NCI-H187 treated with DMSO at 0.1 percent for 48 hours (cell line): ENCODE data around the gene ANKRD65.
"Not testable (repeated sequence)": the region's sequence is repeated elsewhere in the genome, so short reads cannot be mapped to it uniquely, and the experiment has no call there.

Experiments
- DNase-seq: peaks from one replicate; lab custom pipeline; 2025; lab: John Stamatoyannopoulos, UW

Gene ANKRD65

DNA sequence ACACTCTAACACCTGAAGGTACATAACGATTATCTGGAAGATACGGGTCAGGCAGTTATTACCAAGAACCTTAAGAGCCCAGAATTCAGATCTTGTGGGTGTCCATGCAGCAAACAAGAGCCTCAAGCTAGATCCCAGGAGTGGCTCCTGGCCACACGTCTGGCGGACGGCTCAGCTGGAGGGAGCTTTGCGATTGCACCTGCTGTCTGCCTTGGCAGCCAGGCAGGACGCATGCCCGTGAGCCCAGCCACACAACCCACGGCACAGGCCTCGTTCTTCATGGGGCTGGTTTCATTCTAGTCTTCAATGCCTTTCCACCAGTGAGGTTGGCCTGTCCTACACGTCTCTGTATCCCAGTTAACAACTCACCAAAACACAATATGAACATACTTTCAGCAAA, 27.6 kb downstream of the ANKRD65 start:
- DNase-seq, result no peak

DNA sequence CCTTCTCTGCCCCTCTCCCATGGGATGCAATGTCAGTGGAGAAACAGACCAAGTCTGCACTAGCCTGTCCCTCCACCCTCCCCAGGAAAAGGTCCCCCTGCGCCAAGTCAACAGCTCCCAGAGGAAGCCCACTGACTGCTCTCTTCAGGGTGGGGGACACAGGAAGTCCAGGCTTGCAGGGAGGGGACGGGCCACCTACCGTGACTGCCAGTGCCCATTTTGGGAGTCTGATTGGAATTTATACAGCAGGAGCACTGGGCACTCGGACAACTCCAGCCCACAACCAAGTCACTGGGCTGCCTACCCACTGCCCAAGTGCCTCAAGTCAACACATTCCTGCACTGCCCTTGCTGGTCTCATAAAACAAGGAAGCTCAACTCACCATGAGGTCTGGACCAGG, 28.1 kb downstream of the ANKRD65 start:
- no peak for DNase-seq

DNA sequence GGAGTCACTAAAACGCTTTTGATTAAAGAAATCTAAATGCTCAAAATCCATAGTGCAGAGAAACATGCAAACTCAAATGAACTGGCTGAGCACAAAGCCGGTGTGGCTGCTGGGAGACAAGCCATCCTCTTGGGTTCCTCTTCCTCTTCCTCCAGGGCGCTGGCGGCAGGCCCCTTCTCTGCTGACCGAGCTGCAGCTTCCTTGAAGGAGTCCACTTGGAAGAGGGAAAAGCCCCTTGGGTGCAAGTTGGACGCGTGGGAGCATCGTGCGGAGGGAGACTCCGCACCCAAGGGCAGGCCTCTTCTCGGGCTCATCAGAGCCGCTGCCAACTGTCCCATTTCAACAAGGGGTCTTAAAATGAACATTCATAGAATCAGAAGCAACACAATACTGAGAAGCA, 29.9 kb downstream of the ANKRD65 start:
- no peak for DNase-seq

DNA sequence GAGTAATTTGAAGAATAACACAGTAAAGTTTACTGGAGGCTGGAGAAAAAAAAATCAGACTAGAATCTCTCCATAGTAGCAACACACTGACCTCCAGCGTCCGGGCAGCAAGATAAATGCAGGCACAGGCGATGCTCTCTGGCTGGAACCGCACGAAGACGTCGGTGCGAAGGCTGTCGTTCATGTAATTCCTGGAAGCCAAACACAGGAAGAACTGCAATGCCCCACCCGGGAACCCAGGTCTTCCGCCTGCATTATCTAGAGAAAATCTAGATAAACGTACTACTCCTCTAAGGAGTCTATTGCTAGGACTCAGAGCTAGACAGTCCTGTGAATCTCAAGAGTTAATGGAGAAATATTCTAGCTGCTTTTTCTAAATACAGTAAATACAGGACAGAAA, 30.4 kb downstream of the ANKRD65 start:
- no peak for DNase-seq

DNA sequence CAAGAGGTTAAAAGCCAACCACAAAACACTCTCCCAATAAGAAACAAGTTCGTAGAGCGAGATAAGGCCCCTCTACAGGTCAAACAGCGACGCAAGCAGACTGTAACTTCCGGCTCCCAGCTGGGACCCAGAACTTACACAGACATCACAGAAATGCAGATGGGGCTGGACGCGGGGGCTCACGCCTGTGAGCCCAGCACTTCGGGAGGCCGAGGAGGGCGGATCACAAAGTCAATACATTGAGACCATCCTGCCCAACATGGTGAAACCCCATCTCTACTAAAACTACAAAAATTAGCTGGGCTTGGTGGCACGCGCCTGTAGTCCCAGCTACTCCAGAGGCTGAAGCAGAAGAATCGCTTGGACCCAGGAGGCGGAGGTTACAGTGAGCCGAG, 33.0 kb downstream of the ANKRD65 start:
- DNase-seq, result no peak

DNA sequence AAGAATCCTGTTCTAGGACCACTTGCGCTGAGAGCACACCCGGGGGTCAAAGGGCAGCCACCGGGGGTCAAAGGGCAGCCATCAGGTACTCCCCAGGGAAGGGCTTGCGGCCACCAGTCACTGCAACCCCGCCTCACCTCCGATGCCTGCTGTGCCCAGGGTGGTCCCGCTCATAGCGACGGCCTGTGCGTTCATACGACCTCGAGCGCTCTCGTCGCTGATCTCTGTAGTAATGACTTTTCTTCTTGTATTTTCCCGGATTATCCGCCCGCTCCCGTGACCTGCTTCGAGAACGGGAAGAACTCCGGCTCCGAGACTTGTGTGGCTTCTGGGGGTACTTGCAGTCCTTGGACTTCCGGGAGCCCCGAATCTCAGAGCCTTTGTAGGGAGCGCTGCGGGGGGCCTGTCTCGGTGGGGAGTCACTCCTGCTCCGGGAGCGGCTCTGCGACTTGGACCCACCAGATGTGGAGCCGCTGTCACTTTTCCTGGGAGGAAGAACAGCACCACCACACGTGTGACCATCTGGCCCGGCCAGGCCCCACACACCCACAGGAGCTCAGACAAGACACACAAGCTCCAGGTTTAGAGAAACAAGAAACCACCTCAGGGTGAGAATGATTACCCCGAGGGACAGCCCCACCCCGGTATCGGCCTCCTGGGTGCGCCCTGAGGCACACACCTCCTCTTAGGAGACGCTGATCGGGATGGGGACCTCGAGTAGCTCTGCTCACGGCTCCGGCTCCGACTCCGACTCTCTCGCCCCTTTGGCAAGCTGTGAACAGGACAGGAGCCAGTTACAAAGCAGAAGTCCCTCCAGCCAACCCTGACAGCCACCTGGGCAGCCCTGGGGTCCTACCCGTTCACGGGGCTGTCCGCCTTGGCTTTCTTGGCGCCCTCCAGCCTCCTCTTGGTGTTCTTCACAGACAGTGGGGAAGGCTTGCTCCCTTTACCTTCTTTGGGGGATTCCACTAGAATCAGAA, 33.7 kb downstream of the ANKRD65 start:
- no peak for DNase-seq

DNA sequence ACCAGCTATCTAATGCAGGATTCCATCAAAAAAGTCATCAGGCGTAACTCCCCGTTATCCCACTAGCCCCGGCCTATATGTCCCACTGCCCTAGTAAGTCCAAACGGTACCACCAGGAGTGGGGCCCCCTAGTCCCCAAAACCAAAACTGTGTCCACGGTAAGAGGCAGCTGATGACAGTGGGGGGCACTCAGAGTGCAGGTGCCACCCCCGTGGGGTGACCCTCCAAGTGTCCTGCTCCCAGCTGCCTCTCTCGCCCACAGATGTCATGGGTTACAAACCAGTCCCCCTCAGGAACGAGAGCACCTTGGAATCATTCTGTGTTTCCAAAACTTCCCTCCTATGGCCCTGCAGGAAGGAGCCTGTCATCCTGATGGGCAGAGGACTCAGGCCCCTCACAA, 35.1 kb downstream of the ANKRD65 start:
- no peak for DNase-seq

DNA sequence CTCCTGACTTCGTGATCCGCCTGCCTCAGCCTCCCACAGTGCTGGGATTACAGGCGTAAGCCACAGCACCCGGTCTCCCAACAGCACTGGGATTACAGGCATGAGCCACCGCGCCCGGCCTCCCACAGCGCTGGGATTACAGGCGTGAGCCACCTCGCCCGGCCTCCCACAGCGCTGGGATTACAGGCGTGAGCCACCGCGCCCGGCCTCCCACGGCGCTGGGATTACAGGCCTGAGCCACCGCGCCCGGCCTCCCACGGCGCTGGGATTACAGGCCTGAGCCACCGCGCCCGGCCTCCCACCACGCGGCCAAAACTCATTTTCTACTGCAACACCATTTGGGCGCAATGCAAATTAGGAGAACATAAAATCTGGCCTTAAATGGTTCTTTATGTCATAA, 35.7 kb downstream of the ANKRD65 start:
- DNase-seq, result not testable (repeated sequence)

DNA sequence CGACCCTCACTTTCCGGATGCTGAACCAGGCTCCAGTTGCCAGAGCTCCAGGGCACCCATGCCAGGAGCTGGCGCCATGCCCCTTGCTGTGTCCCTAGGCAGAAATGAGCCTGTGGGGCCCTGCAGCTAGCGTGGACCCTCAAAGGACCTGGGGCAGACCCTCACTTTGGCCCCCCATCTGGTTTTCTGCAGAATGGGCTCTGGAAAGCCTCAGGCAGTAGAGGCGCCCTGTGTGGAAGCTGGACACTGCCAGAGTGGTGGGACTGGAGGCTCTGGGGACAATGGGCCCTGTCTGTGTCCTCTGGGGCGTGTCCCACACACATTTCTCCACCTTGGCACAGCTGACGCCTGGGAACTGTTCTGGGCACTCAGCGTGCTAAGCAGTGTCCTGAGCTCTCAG, 39.8 kb downstream of the ANKRD65 start:
- DNase-seq, result no peak

DNA sequence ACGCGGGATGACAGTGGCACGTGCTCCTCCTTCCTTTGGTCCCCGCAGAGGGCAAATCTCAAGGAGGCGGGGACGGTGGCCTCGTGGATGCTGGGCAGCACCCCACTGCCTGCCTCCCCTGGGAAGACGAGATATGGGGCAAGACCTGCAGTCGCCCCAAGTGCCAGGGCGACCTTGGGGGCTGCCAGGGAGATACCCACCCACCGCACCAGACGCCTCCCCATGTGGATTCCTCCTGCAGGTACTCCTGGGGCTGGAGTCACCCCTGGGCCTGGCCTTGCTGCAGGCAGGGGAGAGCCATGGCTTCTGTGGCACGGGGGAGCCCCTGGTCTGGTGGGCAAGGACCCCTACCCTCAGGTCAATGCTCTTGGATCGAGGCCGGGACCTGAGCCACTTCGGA, 40.2 kb downstream of the ANKRD65 start:
- no peak for DNase-seq

DNA sequence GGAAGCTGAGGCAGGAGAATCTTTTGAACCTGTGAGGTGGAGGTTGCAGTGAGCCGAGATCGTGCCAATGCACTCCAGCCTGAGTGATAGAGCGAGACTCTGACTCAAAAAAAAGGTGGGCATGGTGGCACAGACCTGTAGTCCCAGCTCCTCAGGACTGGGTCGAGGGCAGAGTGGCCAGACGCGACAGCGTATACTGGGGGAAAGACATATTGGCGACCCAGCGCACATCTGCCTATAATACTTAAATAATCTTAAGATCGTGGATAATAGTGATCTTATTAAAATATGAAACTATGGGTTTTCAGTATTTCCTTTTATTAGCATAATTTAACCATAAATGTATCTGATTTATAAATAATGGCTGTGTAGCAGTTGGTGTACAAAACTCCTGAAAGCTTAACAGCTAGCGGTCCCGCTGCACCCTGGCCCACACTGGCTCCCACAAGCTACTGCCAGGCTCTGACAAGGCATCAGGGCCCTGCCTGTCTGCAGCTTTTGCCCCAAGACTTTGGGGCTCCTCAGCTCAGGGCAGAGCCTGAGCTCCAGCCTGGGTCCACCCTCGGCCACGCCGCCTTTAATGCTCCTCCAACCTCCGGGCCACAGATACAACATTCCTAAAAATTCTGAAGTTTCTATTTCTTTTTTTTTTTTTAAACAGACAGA, 43.4 kb downstream of the ANKRD65 start:
- DNase-seq, result no peak

DNA sequence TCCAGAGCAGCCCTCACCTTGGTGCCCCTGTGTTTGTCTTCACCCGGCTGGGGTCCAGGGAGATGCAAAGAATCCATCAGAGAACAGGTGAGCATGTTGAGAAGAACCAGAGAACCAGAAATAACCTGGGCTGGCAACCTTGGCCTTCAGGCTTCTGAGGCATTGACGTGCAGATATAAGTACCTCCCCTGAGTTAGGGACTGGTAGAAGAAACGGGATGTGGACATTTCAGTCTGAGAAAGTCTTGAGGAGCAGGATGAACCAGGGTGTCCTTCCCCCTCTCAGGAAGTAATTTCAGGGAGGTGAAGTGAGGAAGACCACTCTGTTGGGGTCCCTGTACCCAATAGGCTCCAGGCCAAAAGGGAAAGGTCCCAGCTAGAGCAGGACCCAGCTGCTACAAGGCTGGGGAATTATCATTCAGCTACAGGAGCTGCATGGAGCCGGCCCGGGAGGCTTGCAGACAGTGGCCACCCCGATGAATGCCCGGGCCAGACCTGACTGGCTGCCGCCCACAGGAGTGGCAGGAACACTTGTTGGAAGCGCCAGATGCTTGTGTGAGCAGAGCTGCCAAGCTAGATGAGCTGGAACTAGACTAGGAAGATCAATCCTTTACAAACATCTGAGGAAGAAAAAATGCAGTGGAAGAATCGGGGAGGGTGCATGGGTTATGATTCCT, 44.4 kb downstream of the ANKRD65 start:
- DNase-seq, result no peak

DNA sequence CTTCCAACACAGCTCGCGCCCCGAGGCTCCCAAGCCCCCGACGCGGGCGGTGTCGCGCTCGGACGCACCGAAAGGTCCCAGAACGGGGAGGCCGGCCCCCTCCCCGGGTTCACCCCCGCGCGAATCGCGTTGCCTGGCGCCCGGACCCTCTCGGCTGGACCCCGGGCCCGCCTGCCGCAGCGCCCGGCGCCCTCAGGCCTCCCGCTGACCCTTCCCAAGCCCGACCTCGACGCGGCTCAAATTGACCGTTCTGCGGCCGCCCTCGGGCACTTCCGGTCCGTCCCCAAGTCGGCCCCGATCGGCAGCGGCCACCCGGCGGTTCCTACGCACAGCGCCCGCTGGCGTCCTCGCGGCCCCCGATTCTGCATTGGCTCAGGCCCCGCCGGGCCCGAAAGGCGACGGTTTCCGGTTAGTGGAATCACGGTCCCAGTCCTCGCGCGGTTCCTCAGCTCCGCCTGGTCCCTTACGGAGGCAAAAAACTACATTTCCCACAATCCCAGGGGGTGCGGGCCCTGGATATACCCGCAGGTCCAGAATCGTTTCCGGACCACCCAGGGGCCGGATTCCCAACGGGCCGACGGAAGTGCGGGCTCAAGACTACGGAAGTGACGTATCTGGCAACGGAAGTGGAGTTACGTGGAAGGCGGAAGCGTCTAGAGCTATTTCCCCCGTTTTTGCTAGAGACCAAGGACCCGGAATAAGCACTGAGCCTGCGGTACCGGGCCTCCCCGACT, 46.0 kb downstream of the ANKRD65 start, which contains the start of gene AURKAIP1:
AURKAIP1 (minus strand) TSS at position 279 of the 734 bp plus-strand sequence. CDS start 451 bp downstream, outside the sequence.
- peak; percentile 94 for DNase-seq

DNA sequence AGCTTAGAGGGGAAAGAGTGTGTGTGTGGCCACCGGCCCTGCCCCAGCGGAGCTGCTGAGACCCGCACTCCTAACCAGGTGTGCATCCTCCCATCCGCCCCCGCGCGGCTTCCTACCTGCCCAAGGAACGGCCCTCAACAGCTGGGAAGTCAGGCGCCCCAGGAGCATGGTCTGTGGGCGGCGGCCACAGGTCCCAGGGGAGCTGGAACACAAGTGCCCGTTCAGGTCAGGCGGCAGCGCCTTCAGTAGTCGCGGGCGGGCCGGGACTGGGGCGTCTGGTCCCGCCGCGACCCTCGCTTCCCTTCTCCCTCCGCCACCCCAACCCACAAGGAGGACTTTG, 46.5 kb downstream of the ANKRD65 start:
- no peak for DNase-seq

DNA sequence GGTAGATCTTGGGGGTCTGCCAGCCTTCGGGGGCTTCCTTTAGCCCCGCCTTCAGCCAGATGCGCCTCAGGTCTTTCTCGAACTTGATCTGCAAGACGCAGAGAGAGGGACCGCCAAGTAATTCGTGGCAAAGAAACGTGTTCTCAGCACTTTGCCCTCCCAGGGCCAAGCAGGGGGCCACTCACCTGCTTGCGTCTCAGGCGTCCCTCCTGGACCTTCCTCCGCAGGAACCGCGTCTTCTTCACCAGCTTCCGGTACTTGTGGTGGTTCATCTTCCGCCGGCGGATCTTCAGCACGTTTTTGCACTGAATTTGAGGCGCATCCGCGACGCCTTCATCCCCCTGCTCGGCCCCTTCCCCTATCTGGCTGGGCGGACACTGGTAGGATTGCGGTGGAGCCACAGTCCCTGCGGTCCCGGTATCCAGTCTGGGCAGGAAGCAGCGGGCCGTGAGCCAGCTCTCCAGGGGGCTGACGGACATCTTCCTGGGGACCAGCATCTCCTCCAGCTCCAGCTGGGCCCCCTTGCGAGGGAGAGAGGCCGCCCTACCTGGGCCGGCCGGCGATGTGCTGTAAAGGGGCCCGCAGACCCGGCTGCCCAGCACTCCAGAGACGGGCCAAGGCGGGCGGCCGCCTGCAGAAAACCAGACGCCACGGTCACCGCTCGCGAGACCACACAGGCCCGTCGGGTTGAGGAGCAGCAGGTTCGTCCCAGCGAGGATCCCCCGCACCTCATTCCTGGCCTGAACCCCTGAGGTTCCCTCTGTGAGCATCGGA, 47.1 kb downstream of the ANKRD65 start:
- no peak for DNase-seq

DNA sequence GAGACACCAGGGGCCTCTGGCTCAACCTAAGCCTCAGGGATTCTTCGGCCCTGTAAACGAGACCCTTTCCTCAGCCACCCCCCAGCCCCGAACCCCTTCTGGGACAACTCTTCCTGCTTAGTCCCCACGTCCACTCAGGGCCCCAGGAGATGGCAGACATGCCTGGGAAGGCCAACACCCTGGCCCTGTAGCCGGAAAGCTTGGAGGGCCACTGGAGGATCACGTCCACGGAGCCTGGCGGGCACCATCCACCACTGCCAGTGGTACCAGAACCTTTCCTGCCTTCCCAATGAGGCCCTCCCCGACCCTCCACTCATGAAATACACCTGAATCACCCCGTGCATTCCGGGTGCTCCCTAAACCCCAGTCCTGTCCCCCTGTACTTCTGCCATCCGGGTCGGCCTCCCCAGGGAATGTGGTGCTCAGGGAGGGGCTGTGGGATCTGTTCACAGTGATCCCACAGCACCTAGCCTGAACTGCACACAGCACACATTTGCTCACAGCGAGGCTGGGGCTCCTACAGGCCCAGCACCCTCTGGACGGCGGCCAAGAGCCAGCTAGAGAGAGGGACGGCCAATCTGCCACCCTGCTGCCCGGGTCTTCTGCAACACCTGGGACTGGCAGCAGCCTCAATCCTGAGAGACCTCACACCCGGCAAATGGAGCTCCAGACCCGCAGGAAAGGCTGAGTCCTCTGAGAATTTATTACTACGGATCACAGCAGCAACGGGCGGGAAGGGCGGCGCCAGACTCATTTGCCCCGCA, 47.8 kb downstream of the ANKRD65 start:
- no peak for DNase-seq

DNA sequence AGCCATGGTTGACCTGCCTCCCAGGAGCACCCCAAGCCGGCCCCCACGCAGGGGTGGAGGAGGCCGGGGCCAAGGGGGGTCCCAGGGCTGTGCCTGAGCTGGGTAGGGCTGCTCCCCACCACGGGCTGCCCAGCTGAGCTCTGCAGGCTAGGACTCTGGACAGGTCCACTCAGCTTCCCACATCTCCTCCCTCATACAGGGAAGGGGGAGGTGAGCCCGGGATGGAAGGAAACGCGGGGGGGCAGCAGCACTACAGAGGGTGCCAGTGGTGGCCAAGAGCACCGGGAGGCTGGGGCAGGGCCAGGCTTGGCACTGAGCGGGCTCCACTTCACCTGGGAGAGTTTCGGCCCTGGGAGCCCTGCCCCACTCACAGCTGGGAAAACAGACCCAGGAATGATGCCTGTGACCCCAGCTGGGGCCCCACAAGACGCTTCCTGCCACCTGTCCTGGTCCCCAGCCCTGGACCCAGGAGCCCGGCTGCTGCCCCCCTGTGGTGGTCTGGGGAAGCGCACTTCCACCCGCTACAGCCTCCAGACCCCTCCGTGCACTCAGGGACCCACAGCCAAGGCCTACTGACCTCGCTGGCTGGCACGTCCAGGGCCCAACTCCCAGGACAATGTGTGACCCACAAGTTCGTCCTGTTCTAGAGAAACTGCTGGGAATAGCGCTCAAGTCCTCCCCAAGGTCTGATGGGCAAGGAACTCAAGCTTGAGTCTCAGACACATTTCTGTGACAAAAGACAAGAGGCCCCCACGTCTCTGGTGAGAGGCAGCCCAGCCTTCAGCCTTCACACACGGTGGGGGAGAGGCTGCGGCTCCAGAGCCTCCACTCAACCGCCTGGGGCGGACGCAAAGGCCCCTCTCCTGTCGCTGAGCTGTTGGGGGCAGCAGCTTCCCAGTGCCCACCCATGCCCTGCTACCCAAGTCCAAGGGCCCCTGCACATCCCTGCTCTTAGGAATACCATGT, 49.0 kb downstream of the ANKRD65 start:
- no peak for DNase-seq

DNA sequence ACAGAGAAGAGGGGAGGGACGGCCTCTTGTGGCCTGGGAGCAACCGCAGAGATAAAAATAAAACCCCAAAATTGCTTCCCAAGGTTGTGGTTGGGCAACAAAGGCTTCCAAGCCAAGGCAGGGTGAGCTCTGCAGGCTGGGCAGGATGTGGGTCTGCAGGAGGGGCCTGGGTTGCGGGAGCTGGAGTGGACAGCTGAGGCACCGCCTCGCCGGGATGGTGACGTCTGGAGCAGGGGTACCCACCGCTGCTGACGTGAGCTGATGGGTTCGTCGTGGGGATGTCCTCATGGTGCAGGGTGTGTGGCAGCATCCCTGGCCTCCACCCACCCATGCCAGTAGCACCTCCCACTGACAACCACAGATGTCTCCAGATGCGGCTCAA, 49.7 kb downstream of the ANKRD65 start:
- DNase-seq, result no peak

DNA sequence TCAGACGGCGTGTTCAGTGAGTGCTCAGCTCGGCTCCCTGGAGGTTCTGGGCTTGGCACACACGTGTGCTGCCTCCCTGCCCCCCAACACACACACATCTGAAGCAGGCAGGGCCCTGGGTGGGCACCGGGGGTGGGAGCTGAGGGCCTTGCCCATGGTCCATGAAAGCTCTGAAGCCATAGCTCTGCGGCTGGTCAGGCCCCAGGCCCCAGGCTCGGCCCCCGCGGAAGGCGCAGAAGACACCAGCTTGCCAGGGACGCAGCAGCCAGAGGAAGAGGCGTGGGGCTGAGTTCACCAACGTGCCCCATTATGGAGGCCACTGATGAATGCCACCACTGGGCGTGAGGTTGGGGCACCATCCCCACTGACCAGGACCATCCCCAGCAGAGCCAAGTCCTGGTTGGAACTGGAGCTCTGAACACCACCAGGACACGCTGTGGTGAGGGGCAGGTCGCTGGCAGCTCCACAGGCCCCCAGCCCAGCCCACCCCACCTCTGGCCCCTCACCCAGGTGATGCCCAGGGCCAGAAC, 50.2 kb downstream of the ANKRD65 start:
- no peak for DNase-seq
